SK-N-SH (cell line): ENCODE data around the gene DAB2IP.

Source experiments
- GABPA ChIP-seq: IDR thresholded peaks from 2 replicates; pipeline ENCODE4 v1.4.0; 2012; ENCODE audit warnings: low read depth, mild to moderate bottlenecking
- NFIC ChIP-seq: IDR thresholded peaks from 2 replicates; pipeline ENCODE4 v1.4.0; 2012; ENCODE audit warnings: borderline replicate concordance
- REST ChIP-seq: IDR thresholded peaks from 2 replicates; pipeline ENCODE4 v1.6.1; 2012; ENCODE audit warnings: mild to moderate bottlenecking, low read depth, low read length, moderate library complexity
- YY1 ChIP-seq: IDR thresholded peaks from 2 replicates; pipeline ENCODE4 v1.4.0; 2012; ENCODE audit warnings: low read depth, mild to moderate bottlenecking
- TF ChIP-seq, protein P1 (sequence below): fragments of 200-600 bp; sonication (generic); IDR thresholded peaks from 2 replicates; pipeline ENCODE4 v1.6.1; 2017; ENCODE audit warnings: antibody characterized with exemption, mild to moderate bottlenecking, moderate library complexity

DNA sequence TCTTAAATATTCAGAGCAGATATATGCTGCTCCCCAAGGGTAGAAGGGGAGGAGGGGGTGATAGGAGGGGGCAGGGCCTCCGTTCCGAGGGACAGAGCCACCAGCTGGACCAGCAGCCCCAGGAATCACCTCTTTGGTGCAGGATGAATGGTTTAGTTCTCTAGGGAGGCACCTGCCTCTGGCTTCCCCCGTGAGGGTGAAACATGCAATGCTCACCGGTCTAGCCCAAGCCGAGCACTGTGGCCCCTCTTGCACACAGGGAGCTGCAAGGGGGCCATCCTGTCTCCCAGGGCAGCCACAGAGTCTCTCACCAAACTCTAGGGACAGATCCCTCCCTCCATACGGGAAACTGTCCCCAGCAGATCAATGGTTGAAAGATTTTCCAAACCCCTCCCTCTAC is 163.7 kb downstream of the DAB2IP start:
- no peak for TF ChIP-seq GABPA
- TF ChIP-seq, protein P1, sequence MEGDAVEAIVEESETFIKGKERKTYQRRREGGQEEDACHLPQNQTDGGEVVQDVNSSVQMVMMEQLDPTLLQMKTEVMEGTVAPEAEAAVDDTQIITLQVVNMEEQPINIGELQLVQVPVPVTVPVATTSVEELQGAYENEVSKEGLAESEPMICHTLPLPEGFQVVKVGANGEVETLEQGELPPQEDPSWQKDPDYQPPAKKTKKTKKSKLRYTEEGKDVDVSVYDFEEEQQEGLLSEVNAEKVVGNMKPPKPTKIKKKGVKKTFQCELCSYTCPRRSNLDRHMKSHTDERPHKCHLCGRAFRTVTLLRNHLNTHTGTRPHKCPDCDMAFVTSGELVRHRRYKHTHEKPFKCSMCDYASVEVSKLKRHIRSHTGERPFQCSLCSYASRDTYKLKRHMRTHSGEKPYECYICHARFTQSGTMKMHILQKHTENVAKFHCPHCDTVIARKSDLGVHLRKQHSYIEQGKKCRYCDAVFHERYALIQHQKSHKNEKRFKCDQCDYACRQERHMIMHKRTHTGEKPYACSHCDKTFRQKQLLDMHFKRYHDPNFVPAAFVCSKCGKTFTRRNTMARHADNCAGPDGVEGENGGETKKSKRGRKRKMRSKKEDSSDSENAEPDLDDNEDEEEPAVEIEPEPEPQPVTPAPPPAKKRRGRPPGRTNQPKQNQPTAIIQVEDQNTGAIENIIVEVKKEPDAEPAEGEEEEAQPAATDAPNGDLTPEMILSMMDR, result no peak
- no peak for TF ChIP-seq YY1
- no peak for TF ChIP-seq REST
- no peak for TF ChIP-seq NFIC
